Airway epithelial cell (primary cell): Measurements from ENCODE around the gene BCR. TPM values are rescaled to one million over a fixed set of nuclear protein-coding genes. Genes with fewer than 3 reads are reported as not detected.

Experiments
- total RNA-seq: library from RNA; depleted of rRNA; stranded (reverse); fragments of >200 nt; gene quantifications from 2 replicates; pipeline ENCODE4 v1.2.3, GENCODE V29; 2015

Gene BCR
- total RNA-seq = 74.4 and 89.3 TPM in 2 replicates

GRCh38 chr22:23180301-23180892 is at the start of gene BCR:
TSS of gene BCR (plus strand) at chr22:23180509. CDS start at chr22:23180961, 452 bp downstream.

GRCh38 chr22:23144932-23145877 is 35.1 kb upstream of the BCR start, which contains the start of gene RAB36:
TSS of gene RAB36 (plus strand) at chr22:23145477. CDS start at chr22:23146617, 1,140 bp downstream.

Other genes with a start within 250 kb of the BCR start
- gene GNAZ, start 110.0 kb upstream of the BCR start, total RNA-seq = 0.05 and 0.07 TPM in 2 replicates
- gene RSPH14, start 38.5 kb upstream of the BCR start, total RNA-seq = 0.14 TPM in 1 of 2 replicates, not detected in the other
- 2.7 and 4.7 TPM in 2 replicates for gene RAB36, start 35.0 kb upstream of the BCR start, total RNA-seq